IMR-90 (cell line): ENCODE measurements around the gene ACAT2. TPM values are rescaled to one million over a fixed set of nuclear protein-coding genes. Genes with fewer than 3 reads are reported as not detected.

Source experiments
- ATAC-seq: fragments of 200-7000 bp; cut with Tn5 transposase; 2 replicates; pipeline ENCODE4 v1.9.1; 2020; ENCODE audit warnings: low read depth, mild to moderate bottlenecking, moderate library complexity
- BruUV-seq: library from RNA; stranded (reverse); fragments of 400-500 nt; replicated peaks from 2 replicates; lab custom pipeline; 2021; lab: Mats Ljungman, UMichigan
- CTCF ChIA-PET: fragments of 300-600 bp; formaldehyde crosslinking; extraction: SDS; loops from one replicate; lab custom pipeline; 2021; ENCODE audit warnings: antibody characterized with exemption; lab: Yijun Ruan, JAX
- POLR2A ChIA-PET: fragments of 300-600 bp; sonication (Branson Sonifier 250); formaldehyde crosslinking; loops from one replicate; lab custom pipeline; 2022; ENCODE audit warnings: antibody characterized with exemption; ENCODE audit not compliant: unreplicated experiment; lab: Charles Lee
- DNase-seq: peaks from one replicate; pipeline ENCODE4 v3.0.0; 2013
- H2AFZ ChIP-seq: replicated peaks from 2 replicates; pipeline ENCODE3; 2013; ENCODE audit warnings: low read length, mild to moderate bottlenecking; ENCODE audit not compliant: poor library complexity
- H2AK5ac ChIP-seq: 2 replicates; pipeline ENCODE4 v1.6.1; 2013; ENCODE audit warnings: low read depth, low read length, inconsistent platforms
- H2AK9ac ChIP-seq: replicated peaks from 2 replicates; pipeline ENCODE3; 2013; ENCODE audit warnings: mild to moderate bottlenecking, low read depth, low read length, moderate library complexity; ENCODE audit not compliant: poor library complexity
- H2BK120ac ChIP-seq: 2 replicates; pipeline ENCODE4 v1.6.1; 2013; ENCODE audit warnings: low read depth, low read length, inconsistent platforms
- H2BK15ac ChIP-seq: 3 replicates; pipeline ENCODE4 v1.6.1; 2013; ENCODE audit warnings: low read depth, low read length, inconsistent platforms
- H2BK20ac ChIP-seq: 2 replicates; pipeline ENCODE4 v1.6.1; 2013; ENCODE audit warnings: low read depth, mild to moderate bottlenecking, inconsistent platforms, low read length, moderate library complexity
- H2BK5ac ChIP-seq: 2 replicates; pipeline ENCODE4 v1.6.1; 2013; ENCODE audit warnings: mild to moderate bottlenecking, low read depth, low read length, inconsistent platforms; ENCODE audit not compliant: poor library complexity, severe bottlenecking
- H3K14ac ChIP-seq: replicated peaks from 2 replicates; pipeline ENCODE4 v1.6.1; 2013; ENCODE audit warnings: low read depth, low read length, inconsistent platforms
- H3K18ac ChIP-seq: 2 replicates; pipeline ENCODE4 v1.6.1; 2013; ENCODE audit warnings: low read depth, low read length, control low read depth
- H3K23ac ChIP-seq: 2 replicates; pipeline ENCODE4 v1.6.1; 2013; ENCODE audit warnings: low read depth, low read length, inconsistent platforms
- H3K27ac ChIP-seq: 2 replicates; pipeline ENCODE4 v1.5.1; 2013; ENCODE audit warnings: mild to moderate bottlenecking, control low read depth, low read length; ENCODE audit not compliant: insufficient read depth
- H3K27me3 ChIP-seq: 2 replicates; pipeline ENCODE4 v1.6.1; 2013; ENCODE audit warnings: low read length; ENCODE audit not compliant: control insufficient read depth, insufficient read depth
- H3K36me3 ChIP-seq: 2 replicates; pipeline ENCODE4 v1.6.1; 2013; ENCODE audit warnings: low read length, mixed read lengths; ENCODE audit not compliant: control insufficient read depth, insufficient read depth
- H3K4ac ChIP-seq: 2 replicates; pipeline ENCODE4 v1.6.1; 2013; ENCODE audit warnings: low read depth, low read length, inconsistent platforms
- H3K4me1 ChIP-seq: 2 replicates; pipeline ENCODE4 v1.6.1; 2013; ENCODE audit warnings: low read length, mixed read lengths; ENCODE audit not compliant: control insufficient read depth, insufficient read depth
- H3K4me2 ChIP-seq: 2 replicates; pipeline ENCODE4 v1.6.1; 2013; ENCODE audit warnings: low read depth, mild to moderate bottlenecking, control low read depth, low read length, moderate library complexity
- H3K4me3 ChIP-seq: 2 replicates; pipeline ENCODE4 v1.5.1; 2013; ENCODE audit warnings: low read depth, mild to moderate bottlenecking, control low read depth, low read length, moderate library complexity; ENCODE audit not compliant: insufficient read depth
- H3K56ac ChIP-seq: 2 replicates; pipeline ENCODE4 v1.6.1; 2013; ENCODE audit warnings: low read length, inconsistent platforms; ENCODE audit not compliant: insufficient read depth; ENCODE audit errors: extremely low read depth
- H3K79me1 ChIP-seq, 2 experiments: 2 replicates each; pipeline ENCODE4 v1.6.1; 2013; ENCODE audit warnings: low read length in 2 of 2, inconsistent platforms in 1 of 2, low read depth in 1 of 2
- H3K9ac ChIP-seq: 2 replicates; pipeline ENCODE4 v1.6.1; 2013; ENCODE audit warnings: low read depth, low read length, control low read depth
- H3K9me1 ChIP-seq: 2 replicates; pipeline ENCODE4 v1.6.1; 2013; ENCODE audit warnings: low read length, inconsistent platforms; ENCODE audit not compliant: insufficient read depth
- H3K9me3 ChIP-seq: 2 replicates; pipeline ENCODE4 v1.6.1; 2013; ENCODE audit warnings: low read length; ENCODE audit not compliant: control insufficient read depth, insufficient read depth
- H4K20me1 ChIP-seq: 2 replicates; pipeline ENCODE4 v1.6.1; 2013; ENCODE audit warnings: low read length, inconsistent platforms; ENCODE audit not compliant: insufficient read depth
- H4K5ac ChIP-seq: 2 replicates; pipeline ENCODE4 v1.6.1; 2013; ENCODE audit warnings: mild to moderate bottlenecking, low read depth, low read length, control low read depth
- H4K8ac ChIP-seq, 2 experiments: 2 replicates each; pipeline ENCODE4 v1.6.1; 2013; ENCODE audit warnings: low read depth in 2 of 2, low read length in 2 of 2, control low read depth in 1 of 2, inconsistent platforms in 1 of 2
- H4K91ac ChIP-seq: 2 replicates; pipeline ENCODE4 v1.6.1; 2013; ENCODE audit warnings: low read depth, low read length, inconsistent platforms; ENCODE audit not compliant: insufficient read depth
- BHLHE40 ChIP-seq: fragments of 150-350 bp; IDR thresholded peaks from 2 replicates; pipeline ENCODE4 v1.6.1; 2016; ENCODE audit warnings: mild to moderate bottlenecking, low read depth, low read length
- CEBPB ChIP-seq: IDR thresholded peaks from 2 replicates; pipeline ENCODE4 v1.6.1; 2012; ENCODE audit warnings: low read depth, low read length, improper control_type of control experiment
- MAFK ChIP-seq: IDR thresholded peaks from 2 replicates; pipeline ENCODE4 v1.6.1; 2012; ENCODE audit warnings: low read depth, low read length, improper control_type of control experiment
- MXI1 ChIP-seq: IDR thresholded peaks from 2 replicates; pipeline ENCODE4 v1.6.1; 2012; ENCODE audit warnings: low read depth, mild to moderate bottlenecking, low read length, moderate library complexity, borderline replicate concordance
- NFE2L2 ChIP-seq: fragments of 150-350 bp; IDR thresholded peaks from 2 replicates; pipeline ENCODE4 v1.6.1; 2016; ENCODE audit warnings: low read depth, mild to moderate bottlenecking, low read length
- POLR2A ChIP-seq: IDR thresholded peaks from 2 replicates; pipeline ENCODE4 v1.6.1; 2012; ENCODE audit warnings: mild to moderate bottlenecking, low read depth, low read length
- RAD21 ChIP-seq: IDR thresholded peaks from 2 replicates; pipeline ENCODE4 v1.6.1; 2012; ENCODE audit warnings: low read length, improper control_type of control experiment
- RCOR1 ChIP-seq: IDR thresholded peaks from 2 replicates; pipeline ENCODE4 v1.6.1; 2012; ENCODE audit warnings: mild to moderate bottlenecking, low read length, improper control_type of control experiment; ENCODE audit not compliant: insufficient replicate concordance
- RFX5 ChIP-seq: IDR thresholded peaks from 2 replicates; pipeline ENCODE4 v1.8.0; 2012; ENCODE audit warnings: low read depth, mild to moderate bottlenecking, low read length, moderate library complexity
- SMC3 ChIP-seq: fragments of 150-350 bp; IDR thresholded peaks from 2 replicates; pipeline ENCODE4 v1.6.1; 2016; ENCODE audit warnings: low read depth, mild to moderate bottlenecking, antibody characterized with exemption, low read length, moderate library complexity
- WGBS, 2 experiments: methylation state at CpG; one replicate each; pipeline versions ENCODE4 v1.1.5 to v1.1.7; 2013; ENCODE audit warnings: missing lambda C conversion rate in 2 of 2; ENCODE audit not compliant: insufficient read length in 1 of 2; ENCODE audit errors: extremely low coverage in 2 of 2; 5-methylcytosine and 5-hydroxymethylcytosine counted together
- dilution Hi-C: fragments of 300-500 bp; cut with HindIII; formaldehyde crosslinking; loops from one replicate; pipeline ENCODE4 v1.14.3; 2018; ENCODE audit warnings: low sequenced_read_pairs; ENCODE audit not compliant: unreplicated experiment
- in situ Hi-C: fragments of 300-500 bp; cut with MboI; formaldehyde crosslinking; loops from 3 replicates; pipeline ENCODE4 v1.14.3; 2019; ENCODE audit warnings: low sequenced_read_pairs, inconsistent platforms, mixed read lengths
- intact Hi-C: fragments of 100-400 bp; cut with micrococcal nuclease; formaldehyde crosslinking; loops from 2 replicates; pipeline ENCODE4 v1.10.0; 2022
- polyA plus RNA-seq, 3 experiments: library from polyadenylated mRNA; depleted of rRNA; stranded (reverse); fragments of >200 nt; gene quantifications; 2 replicates each; pipeline ENCODE4 v1.2.3, GENCODE V29; 2012; ENCODE audit warnings: low replicate concordance in 1 of 3
- total RNA-seq: library from RNA; depleted of rRNA; stranded (reverse); fragments of >200 nt; gene quantifications from 2 replicates; pipeline ENCODE4 v1.2.3, GENCODE V29; 2012
- TF ChIP-seq, protein P1 (sequence below): conservative IDR thresholded peaks from 2 replicates; pipeline ENCODE4 v1.5.1; 2012; ENCODE audit warnings: mild to moderate bottlenecking, low read depth, low read length, improper control_type of control experiment
- TF ChIP-seq, protein P2 (sequence below): fragments of 150-350 bp; IDR thresholded peaks from 2 replicates; pipeline ENCODE4 v1.6.1; 2016; ENCODE audit warnings: low read depth, mild to moderate bottlenecking, low read length, moderate library complexity, borderline replicate concordance
- TF ChIP-seq, protein P3 (sequence below): fragments of 150-350 bp; IDR thresholded peaks from 2 replicates; pipeline ENCODE4 v1.6.1; 2017; ENCODE audit warnings: mild to moderate bottlenecking, antibody characterized with exemption, low read length, low read depth

ACAT2 gene
- total and polyA plus RNA-seq, 2 of the 4 experiments (the other 2 are of a cell fraction): 30.5 to 45.2 TPM

DNA sequence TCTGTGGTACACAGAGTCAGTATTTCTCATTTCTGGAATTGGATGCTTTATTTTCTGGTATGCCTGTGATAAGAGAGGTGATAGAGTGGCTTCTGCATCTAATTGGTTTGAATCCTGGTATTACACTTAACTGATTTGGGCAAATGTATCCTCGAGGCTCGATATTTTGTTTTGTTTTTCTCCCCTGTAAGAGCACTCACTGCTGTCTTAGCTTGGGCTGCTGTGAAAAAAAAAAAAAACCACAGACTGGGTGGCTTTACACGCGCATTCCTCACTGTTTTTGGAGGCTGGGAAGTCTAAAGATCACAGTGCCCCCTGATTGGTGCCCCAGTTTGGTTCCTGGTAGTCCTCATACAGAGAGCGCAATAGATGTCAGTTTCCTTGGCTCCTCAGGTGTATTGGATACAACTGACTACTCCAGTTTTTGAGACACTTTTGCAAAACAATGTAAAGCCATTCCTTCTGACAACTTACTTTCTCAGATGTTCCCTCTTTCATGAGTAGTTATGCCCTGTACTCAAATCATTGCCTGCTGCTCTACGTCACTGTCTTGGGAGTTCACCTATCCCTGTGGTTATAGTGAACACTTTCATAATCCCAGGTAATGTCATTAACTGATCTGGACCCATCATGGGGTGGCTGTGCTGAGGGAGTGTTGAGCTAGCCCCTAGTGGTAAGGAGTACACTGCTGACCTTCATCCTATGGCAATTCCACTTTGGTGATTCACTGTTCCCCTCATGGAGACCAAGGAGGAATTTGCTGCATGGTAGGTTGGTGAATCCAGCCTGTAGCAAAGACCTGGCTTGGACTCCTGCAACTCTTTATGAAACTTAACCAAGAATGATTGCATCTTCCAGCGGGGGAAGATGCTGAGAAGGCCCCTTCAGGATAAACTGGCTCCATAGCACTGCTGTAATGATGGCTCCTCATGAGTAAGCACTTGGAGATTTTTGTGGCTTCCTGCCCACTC lies 3.5 kb upstream of the ACAT2 start:
- Histone ChIP-seq H3K9me3 (no peaks in the 10 kb centered on the region), H3K36me3 (peaks cover 26% of the 10 kb centered on the region), H3K18ac (peak overlapping the region; percentile 20; the same call in 1 of the 2 replicates), H2AFZ (no peak overlapping the region), H3K4me3 (no peak overlapping the region), H3K9me1 (peaks cover 16% of the 10 kb centered on the region), H2BK20ac (no peak overlapping the region), H2BK120ac (peak overlapping the region; percentile 11; the same call in 1 of the 2 replicates), H3K9ac (no peak overlapping the region), H3K27ac (no peak overlapping the region), H3K4me2 (no peak overlapping the region; the same call in 1 of the 2 replicates), H3K27me3 (no peaks in the 10 kb centered on the region), H3K23ac (no peak overlapping the region), H4K91ac (peak overlapping the region; percentile 57; the same call in 1 of the 2 replicates), H3K14ac (peak overlapping the region; percentile 5; the same call in 1 of the 2 replicates), H2AK5ac (no peak overlapping the region), H2BK15ac (no peak overlapping the region; the same call in 2 of the 3 replicates), H3K79me1 (peaks cover 23 to 32% of the 10 kb centered on the region in 2 experiments), H2BK5ac (peak overlapping the region; percentile 33), H3K4me1 (peaks cover 16% of the 10 kb centered on the region), H3K4ac (no peak overlapping the region; the same call in 1 of the 2 replicates), H3K56ac (no peak overlapping the region), H4K20me1 (peaks cover 11% of the 10 kb centered on the region), H4K8ac (peak overlapping the region in 1 of 2 experiments; percentile 55; a peak in 2 of 4 replicates), H4K5ac (no peak overlapping the region), H2AK9ac (no peak overlapping the region)
- peak; percentile 81 for DNase-seq
- BruUV-seq: no TSS peak
- intact Hi-C loops (no loop called here), in situ Hi-C loops (no loop called here), dilution Hi-C loops (no loop called here)
- ChIA-PET CTCF (no interaction called here), POLR2A (no interaction called here)
- no peak for ATAC-seq
- 90% methylated on average over 2 of the region's 7 CpGs; no CpG with 5 or more reads in 1 of the 2 experiments for WGBS, 2 experiments
- TF ChIP-seq MXI1 (no peak), RFX5 (no peak), RCOR1 (no peak), MAFK (0 out of 2 replicates have a peak, but pooled peaks have one; percentile 11), RAD21 (no peak), NFE2L2 (no peak), CEBPB (peak; percentile 41; the same call in 1 of the 2 replicates), POLR2A (no peak), SMC3 (no peak), BHLHE40 (no peak)
- TF ChIP-seq, protein P1, sequence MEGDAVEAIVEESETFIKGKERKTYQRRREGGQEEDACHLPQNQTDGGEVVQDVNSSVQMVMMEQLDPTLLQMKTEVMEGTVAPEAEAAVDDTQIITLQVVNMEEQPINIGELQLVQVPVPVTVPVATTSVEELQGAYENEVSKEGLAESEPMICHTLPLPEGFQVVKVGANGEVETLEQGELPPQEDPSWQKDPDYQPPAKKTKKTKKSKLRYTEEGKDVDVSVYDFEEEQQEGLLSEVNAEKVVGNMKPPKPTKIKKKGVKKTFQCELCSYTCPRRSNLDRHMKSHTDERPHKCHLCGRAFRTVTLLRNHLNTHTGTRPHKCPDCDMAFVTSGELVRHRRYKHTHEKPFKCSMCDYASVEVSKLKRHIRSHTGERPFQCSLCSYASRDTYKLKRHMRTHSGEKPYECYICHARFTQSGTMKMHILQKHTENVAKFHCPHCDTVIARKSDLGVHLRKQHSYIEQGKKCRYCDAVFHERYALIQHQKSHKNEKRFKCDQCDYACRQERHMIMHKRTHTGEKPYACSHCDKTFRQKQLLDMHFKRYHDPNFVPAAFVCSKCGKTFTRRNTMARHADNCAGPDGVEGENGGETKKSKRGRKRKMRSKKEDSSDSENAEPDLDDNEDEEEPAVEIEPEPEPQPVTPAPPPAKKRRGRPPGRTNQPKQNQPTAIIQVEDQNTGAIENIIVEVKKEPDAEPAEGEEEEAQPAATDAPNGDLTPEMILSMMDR: peak; percentile 27
- TF ChIP-seq, protein P2, sequence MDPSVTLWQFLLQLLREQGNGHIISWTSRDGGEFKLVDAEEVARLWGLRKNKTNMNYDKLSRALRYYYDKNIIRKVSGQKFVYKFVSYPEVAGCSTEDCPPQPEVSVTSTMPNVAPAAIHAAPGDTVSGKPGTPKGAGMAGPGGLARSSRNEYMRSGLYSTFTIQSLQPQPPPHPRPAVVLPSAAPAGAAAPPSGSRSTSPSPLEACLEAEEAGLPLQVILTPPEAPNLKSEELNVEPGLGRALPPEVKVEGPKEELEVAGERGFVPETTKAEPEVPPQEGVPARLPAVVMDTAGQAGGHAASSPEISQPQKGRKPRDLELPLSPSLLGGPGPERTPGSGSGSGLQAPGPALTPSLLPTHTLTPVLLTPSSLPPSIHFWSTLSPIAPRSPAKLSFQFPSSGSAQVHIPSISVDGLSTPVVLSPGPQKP: no peak
- TF ChIP-seq, protein P3, sequence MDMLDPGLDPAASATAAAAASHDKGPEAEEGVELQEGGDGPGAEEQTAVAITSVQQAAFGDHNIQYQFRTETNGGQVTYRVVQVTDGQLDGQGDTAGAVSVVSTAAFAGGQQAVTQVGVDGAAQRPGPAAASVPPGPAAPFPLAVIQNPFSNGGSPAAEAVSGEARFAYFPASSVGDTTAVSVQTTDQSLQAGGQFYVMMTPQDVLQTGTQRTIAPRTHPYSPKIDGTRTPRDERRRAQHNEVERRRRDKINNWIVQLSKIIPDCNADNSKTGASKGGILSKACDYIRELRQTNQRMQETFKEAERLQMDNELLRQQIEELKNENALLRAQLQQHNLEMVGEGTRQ: no peak
